ENCODE results near the gene FOSL2.

The FOSL2 gene

DNA sequence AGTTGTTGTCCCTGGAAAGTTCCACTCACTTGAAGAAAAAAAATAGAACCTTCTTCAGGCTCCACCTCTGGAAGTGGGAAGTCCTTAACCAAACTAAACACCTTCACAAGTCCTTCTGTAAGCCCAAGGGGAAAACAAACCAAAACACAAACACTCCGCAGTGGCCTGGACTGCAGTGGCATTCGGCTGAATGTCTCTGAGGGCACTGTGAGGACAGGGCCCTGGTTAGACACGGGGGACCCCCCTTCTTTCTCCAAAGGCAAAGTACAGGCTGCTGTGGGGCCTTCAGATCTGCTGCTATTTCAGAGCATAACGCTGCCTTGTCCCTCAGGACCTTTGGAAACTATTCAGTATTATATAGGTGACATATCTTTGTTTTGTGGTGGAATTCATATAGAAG, 28.1 kb downstream of the FOSL2 start:
- peaks cover 78% of the 10 kb centered on the region for H3K4me1 Mint-ChIP-seq
- H3K9me3 Mint-ChIP-seq: no peaks in the 10 kb centered on the region
- peak overlapping the region in 1 of 2 donors; percentile 14 for H3K4me3 Mint-ChIP-seq
- H3K27ac Mint-ChIP-seq: no peak overlapping the region
- no peak for DNase-seq
- no peak for ATAC-seq
- no peaks in the 10 kb centered on the region for H3K27me3 Mint-ChIP-seq

- Mint-ChIP-seq H3K27ac (peak overlapping the region; percentile 94 to 95), H3K9me3 (no peaks in the 10 kb centered on the region), H3K27me3 (no peaks in the 10 kb centered on the region), H3K4me1 (peaks cover 83% of the 10 kb centered on the region), H3K4me3 (peak overlapping the region; percentile 70 to 76)
- peak in 1 of 2 donors; percentile 35 for DNase-seq
- ATAC-seq: peak; percentile 30
Observed at GRCh38 chr2:28422908-28423741, 30.5 kb downstream of the FOSL2 start.

DNA sequence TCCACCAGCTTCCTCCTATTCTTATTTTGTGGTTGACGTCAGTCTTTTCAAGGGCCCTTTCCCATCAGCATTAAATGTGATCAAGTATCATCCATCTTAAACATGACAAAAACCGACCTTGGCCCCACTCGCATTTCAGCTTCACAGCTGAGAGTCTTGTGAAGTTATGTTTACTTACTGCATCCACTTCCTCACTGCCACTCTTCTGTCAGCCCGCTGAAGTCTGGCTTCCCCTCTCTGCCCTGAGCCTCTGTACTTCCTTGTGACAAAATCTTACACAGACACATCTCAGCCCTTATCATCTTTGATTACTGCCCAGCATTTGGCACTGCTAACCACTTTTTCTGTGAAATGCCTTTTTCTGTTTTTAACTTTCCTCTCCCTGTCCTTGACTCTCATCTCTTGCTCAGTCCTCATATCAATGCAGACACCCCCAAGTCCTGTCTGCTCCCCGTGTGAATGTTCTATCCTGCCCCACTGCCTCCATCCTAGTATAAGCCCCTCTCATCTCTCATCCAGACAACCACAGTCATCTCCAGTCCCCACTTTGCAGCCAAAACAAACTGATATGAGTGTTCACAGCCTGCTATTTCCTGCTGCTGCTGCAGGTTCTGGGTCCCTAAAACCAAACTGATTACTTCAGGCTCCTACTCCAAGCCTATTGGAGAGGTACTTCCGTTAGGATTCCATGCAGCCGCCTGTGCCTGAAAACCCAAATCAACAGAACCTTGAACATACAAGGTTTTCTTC, 31.4 kb downstream of the FOSL2 start:
- ATAC-seq (peak; percentile 85), DNase-seq (peak; percentile 37 to 43)
- Mint-ChIP-seq H3K27ac (peak overlapping the region; percentile 94 to 95), H3K4me1 (peaks cover 78% of the 10 kb centered on the region), H3K27me3 (no peaks in the 10 kb centered on the region), H3K4me3 (peak overlapping the region; percentile 70 to 76), H3K9me3 (no peaks in the 10 kb centered on the region)

DNA sequence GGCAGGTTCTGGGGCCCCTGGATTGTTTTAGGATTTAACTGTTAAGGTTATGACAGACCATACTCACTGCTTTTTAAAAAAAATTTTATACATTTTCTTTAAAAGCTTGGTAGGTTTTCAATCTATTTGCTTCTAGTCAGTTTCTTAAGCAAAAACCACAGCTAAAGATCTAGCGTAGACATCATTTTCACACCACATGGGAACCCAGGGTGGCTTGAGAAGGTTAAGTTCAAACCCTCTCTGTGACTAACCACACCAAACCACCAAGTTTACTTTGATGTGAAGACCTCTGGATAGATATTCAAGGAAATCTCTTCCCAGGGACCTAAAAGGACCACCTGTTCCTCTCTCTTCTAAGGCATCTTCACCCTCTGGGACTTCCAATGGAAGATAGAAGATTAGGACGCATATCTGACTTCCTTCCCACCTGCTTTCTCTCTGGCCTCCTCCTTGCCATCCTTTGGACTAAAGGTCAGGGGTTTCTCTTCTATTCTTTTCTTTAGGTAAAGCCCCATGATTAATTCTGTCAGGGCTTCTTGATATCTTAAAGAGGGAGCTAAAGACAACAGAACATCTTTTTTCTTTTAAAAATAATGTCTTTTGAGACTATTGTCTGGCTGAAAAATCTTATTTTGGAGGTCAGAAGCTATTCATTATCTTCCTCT, 32.3 kb downstream of the FOSL2 start:
- Mint-ChIP-seq H3K27ac (peak overlapping the region; percentile 77 to 86), H3K27me3 (no peaks in the 10 kb centered on the region), H3K4me1 (peaks cover 70% of the 10 kb centered on the region), H3K4me3 (peak overlapping the region; percentile 70 to 76), H3K9me3 (no peaks in the 10 kb centered on the region)
- DNase-seq (peak; percentile 39 to 45), ATAC-seq (peak; percentile 72)

GRCh38 chr2:28425464-28425835, 32.8 kb downstream of the FOSL2 start:
- DNase-seq (no peak), ATAC-seq (no peak)
- Mint-ChIP-seq H3K4me3 (peak overlapping the region in 1 of 2 donors; percentile 70), H3K27me3 (no peaks in the 10 kb centered on the region), H3K9me3 (no peaks in the 10 kb centered on the region), H3K27ac (peak overlapping the region; percentile 77 to 86), H3K4me1 (peaks cover 66% of the 10 kb centered on the region)

GRCh38 chr2:28427741-28428415, 35.2 kb downstream of the FOSL2 start:
- Mint-ChIP-seq H3K27ac (no peak overlapping the region), H3K27me3 (no peaks in the 10 kb centered on the region), H3K9me3 (peaks cover under 1 to 2% of the 10 kb centered on the region in 2 donors), H3K4me3 (no peak overlapping the region), H3K4me1 (peaks cover 64% of the 10 kb centered on the region)
- ATAC-seq (no peak), DNase-seq (no peak)

GRCh38 chr2:28428486-28428885, 35.8 kb downstream of the FOSL2 start:
- Mint-ChIP-seq H3K9me3 (peaks cover 6 to 8% of the 10 kb centered on the region in 2 donors), H3K27ac (no peak overlapping the region), H3K4me1 (peaks cover 58% of the 10 kb centered on the region), H3K4me3 (no peak overlapping the region), H3K27me3 (no peaks in the 10 kb centered on the region)
- ATAC-seq (no peak), DNase-seq (no peak)

DNA sequence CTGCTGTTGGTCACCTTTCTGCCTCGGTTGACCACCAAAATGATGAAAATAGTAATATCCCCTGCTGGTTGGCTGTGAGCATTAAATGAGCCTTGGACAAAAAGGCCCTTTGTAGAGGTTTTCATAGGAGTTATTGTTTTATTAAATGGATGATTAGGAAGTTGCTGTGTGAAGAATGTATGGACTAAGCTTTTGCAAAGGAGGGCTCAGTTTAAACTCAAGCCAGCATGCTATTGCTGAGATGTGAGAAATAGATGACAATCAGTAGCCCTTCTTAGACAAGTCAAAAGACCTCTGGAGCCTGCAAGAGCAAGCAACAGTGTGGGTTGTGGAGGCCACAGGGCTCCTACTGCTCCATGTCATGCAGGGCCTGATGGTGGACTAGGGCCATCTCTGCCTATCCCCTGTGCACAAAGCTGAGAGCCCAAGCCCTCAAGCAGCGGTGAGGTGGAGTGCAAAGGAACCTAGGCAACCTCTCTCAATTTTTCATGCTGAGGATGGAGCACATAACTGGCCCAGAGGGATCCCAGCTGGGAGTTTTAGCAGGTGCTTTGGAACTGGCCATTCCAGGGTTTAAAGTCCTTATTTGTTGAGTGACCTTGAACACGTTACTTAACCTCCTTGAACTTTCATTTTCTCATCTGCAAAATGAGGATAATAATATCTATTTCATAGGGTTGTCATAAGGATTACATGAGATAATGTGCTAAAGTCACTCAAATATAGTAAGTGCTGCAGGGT, 37.1 kb downstream of the FOSL2 start:
- no peak for DNase-seq
- no peak for ATAC-seq
- H3K27ac Mint-ChIP-seq: no peak overlapping the region
- peaks cover 14% of the 10 kb centered on the region in 2 donors for H3K9me3 Mint-ChIP-seq
- H3K4me3 Mint-ChIP-seq: no peak overlapping the region
- peaks cover 57% of the 10 kb centered on the region for H3K4me1 Mint-ChIP-seq
- no peaks in the 10 kb centered on the region for H3K27me3 Mint-ChIP-seq

GRCh38 chr2:28430377-28430765, 37.7 kb downstream of the FOSL2 start:
- no peak for DNase-seq
- Mint-ChIP-seq H3K9me3 (peaks cover 14% of the 10 kb centered on the region in 2 donors), H3K4me3 (no peak overlapping the region), H3K27ac (no peak overlapping the region), H3K27me3 (no peaks in the 10 kb centered on the region), H3K4me1 (peaks cover 57% of the 10 kb centered on the region)
- no peak for ATAC-seq

DNA sequence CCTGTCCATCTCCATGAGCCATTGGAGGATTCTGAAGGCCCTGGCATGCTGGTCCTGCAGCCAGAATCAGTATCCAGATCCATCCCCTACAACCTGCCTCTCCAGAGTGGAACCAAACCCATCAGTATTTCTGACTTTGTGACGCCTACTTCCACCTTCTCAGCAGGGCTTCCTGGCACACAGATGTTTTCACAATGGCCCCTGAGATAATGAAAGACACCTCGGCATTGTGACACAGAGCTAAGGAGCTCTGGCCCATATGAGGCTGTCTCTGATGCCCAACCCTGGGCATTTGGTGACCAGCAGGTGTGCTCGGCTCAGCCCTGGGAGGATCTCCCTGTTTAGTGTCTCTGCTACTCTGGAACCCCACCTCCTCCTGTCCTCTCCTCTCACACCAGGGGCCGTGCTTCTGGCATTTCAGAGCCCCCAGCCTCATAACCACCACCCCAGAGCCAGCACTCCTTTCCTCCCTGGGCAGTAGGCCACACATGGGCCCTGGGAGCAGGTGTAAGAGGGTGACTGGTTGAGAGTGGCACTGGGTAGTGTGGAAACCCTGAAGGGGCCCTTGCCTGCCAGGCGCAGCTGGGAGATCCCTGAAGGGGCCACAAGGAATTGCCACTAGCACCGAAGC, 38.2 kb downstream of the FOSL2 start:
- Mint-ChIP-seq H3K9me3 (peaks cover 14% of the 10 kb centered on the region in 2 donors), H3K27me3 (no peaks in the 10 kb centered on the region), H3K4me1 (peaks cover 57% of the 10 kb centered on the region), H3K4me3 (no peak overlapping the region), H3K27ac (no peak overlapping the region)
- ATAC-seq: no peak
- DNase-seq: no peak

DNA sequence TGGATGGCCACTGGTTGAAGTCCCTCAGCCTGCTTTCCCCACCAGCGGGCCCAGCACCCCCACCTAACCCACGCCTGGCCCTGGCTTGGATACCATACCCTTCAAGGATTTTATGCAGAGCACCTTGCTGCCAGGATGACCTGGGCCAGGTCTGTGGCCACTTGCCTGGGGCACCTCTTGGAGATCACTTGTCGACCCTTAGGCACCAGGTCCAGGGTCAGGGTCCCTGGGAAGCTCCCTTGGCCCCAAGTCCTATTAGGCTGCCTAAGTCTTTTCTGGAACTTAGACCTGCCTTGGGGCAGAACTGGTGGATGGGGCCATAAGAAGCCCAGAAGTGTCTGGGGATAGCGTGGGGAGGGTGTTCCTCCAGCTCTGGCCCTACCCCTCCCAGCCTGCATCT, 39.1 kb downstream of the FOSL2 start:
- no peak overlapping the region for H3K27ac Mint-ChIP-seq
- H3K4me1 Mint-ChIP-seq: peaks cover 58% of the 10 kb centered on the region
- DNase-seq (no peak), ATAC-seq (no peak)
- H3K27me3 Mint-ChIP-seq: no peaks in the 10 kb centered on the region
- H3K9me3 Mint-ChIP-seq: peaks cover 14% of the 10 kb centered on the region in 2 donors
- no peak overlapping the region for H3K4me3 Mint-ChIP-seq

- DNase-seq: no peak
- H3K27ac Mint-ChIP-seq: peak overlapping the region in 1 of 2 donors; percentile 48
- peaks cover 54% of the 10 kb centered on the region for H3K4me1 Mint-ChIP-seq
- H3K4me3 Mint-ChIP-seq: no peak overlapping the region
- ATAC-seq: no peak
- H3K9me3 Mint-ChIP-seq: peaks cover 14% of the 10 kb centered on the region in 2 donors
- no peaks in the 10 kb centered on the region for H3K27me3 Mint-ChIP-seq
Observed at GRCh38 chr2:28432362-28432761, 39.7 kb downstream of the FOSL2 start.

GRCh38 chr2:28433215-28433614, 40.6 kb downstream of the FOSL2 start:
- peaks cover 14% of the 10 kb centered on the region in 2 donors for H3K9me3 Mint-ChIP-seq
- no peaks in the 10 kb centered on the region for H3K27me3 Mint-ChIP-seq
- H3K4me1 Mint-ChIP-seq: peaks cover 55% of the 10 kb centered on the region
- no peak overlapping the region for H3K27ac Mint-ChIP-seq
- H3K4me3 Mint-ChIP-seq: no peak overlapping the region
- DNase-seq: no peak
- ATAC-seq: no peak

DNA sequence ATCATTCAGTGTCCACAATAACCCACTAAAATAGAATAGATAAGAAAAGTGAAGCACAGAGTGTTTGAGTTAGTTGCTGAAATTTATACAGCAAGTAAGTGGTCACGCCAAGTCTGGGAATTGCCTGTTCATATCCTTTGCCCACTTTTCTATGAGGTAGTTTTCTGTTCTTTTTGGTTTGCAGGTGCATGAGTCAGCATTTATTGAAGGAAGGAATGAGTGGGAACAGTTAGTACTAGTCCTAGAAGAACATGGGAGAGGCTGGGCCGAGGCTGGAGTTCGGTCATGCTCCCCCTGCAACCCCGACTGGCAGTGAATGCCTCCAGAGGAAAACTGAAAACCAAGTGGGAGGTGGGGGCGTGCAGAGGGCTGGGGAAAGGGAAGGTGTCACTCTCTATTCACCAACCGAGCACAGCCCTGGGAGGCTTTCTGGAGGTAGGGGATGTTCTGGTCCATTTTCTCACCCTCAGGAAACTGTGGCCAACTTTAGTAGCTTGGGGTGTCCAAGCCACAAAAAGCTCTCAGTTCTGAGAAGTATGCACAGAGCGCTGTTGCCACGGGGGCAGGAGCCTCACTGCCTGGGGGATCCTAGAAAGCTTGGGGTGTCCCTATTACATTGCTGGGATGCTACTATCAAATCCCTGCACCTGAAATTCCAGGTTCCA, 41.4 kb downstream of the FOSL2 start:
- ATAC-seq: peak; percentile 68
- H3K4me1 Mint-ChIP-seq: peaks cover 63% of the 10 kb centered on the region
- no peak overlapping the region for H3K27ac Mint-ChIP-seq
- no peaks in the 10 kb centered on the region for H3K27me3 Mint-ChIP-seq
- H3K4me3 Mint-ChIP-seq: peak overlapping the region in 1 of 2 donors; percentile 31
- DNase-seq: no peak
- peaks cover 14% of the 10 kb centered on the region in 2 donors for H3K9me3 Mint-ChIP-seq

Measured in stimulated activated naive CD8-positive, alpha-beta T cell treated with anti-CD3 and anti-CD28 coated beads, Interleukin-15, amount 100 ng/mL, for 72 hours (primary cell).